DMS53 (cell line): ENCODE data around the gene ABCA1.

Experiments used
- DNase-seq: peaks from one replicate; lab custom pipeline; 2025; lab: John Stamatoyannopoulos, UW

ABCA1 gene

GRCh38 chr9:104841601-104842141, 86.3 kb downstream of the ABCA1 start:
- no peak for DNase-seq

- no peak for DNase-seq
Measured at GRCh38 chr9:104838958-104839357, 89.0 kb downstream of the ABCA1 start.

GRCh38 chr9:104836767-104837166, 91.2 kb downstream of the ABCA1 start:
- no peak for DNase-seq

GRCh38 chr9:104836235-104836634, 91.7 kb downstream of the ABCA1 start:
- peak; percentile 81 for DNase-seq

- no peak for DNase-seq
Measured at GRCh38 chr9:104835161-104835560, 92.8 kb downstream of the ABCA1 start.

GRCh38 chr9:104833696-104834095, 94.3 kb downstream of the ABCA1 start:
- DNase-seq: no peak

- no peak for DNase-seq
Measured at GRCh38 chr9:104831681-104832080, 96.3 kb downstream of the ABCA1 start.

GRCh38 chr9:104826911-104827310, 101.0 kb downstream of the ABCA1 start:
- peak; percentile 4 for DNase-seq

GRCh38 chr9:104826079-104826775, 101.7 kb downstream of the ABCA1 start:
- no peak for DNase-seq

- DNase-seq: no peak
Measured at GRCh38 chr9:104820336-104820735, 107.6 kb downstream of the ABCA1 start.

- no peak for DNase-seq
Measured at GRCh38 chr9:104819033-104819432, 108.9 kb downstream of the ABCA1 start.

GRCh38 chr9:104817437-104817836, 110.5 kb downstream of the ABCA1 start:
- no peak for DNase-seq

- DNase-seq: no peak
Measured at GRCh38 chr9:104815851-104816565, 111.9 kb downstream of the ABCA1 start.

GRCh38 chr9:104810421-104811339, 117.3 kb downstream of the ABCA1 start:
- peak; percentile 73 for DNase-seq

- DNase-seq: peak; percentile 54
Measured at GRCh38 chr9:104808035-104808614, 119.8 kb downstream of the ABCA1 start.

GRCh38 chr9:104805441-104805840, 122.5 kb downstream of the ABCA1 start:
- DNase-seq: no peak

GRCh38 chr9:104802906-104803305, 125.0 kb downstream of the ABCA1 start:
- DNase-seq: no peak

GRCh38 chr9:104802110-104802509, 125.8 kb downstream of the ABCA1 start:
- no peak for DNase-seq

- DNase-seq: no peak
Measured at GRCh38 chr9:104800068-104800785, 127.7 kb downstream of the ABCA1 start.

- no peak for DNase-seq
Measured at GRCh38 chr9:104798209-104798995, 129.6 kb downstream of the ABCA1 start.
